SK-N-SH treated with all-trans-retinoic acid at 6 μM for 48 hours (cell line): ENCODE results near the gene MEP1B.

ENCODE experiments used
- ARNTL ChIP-seq: fragments of 450-650 bp; formaldehyde crosslinking; IDR thresholded peaks from 2 replicates; pipeline ENCODE4 v1.5.0; 2020; ENCODE audit warnings: low read depth, mild to moderate bottlenecking, moderate library complexity, borderline replicate concordance
- BACH2 ChIP-seq: fragments of 250-450 bp; sonication (Bioruptor Pico); IDR thresholded peaks from 2 replicates; pipeline ENCODE4 v1.9.0; 2021; ENCODE audit warnings: mild to moderate bottlenecking, borderline replicate concordance
- ISL1 ChIP-seq: fragments of 250-450 bp; sonication (Bioruptor Pico); IDR thresholded peaks from 2 replicates; pipeline ENCODE4 v2.1.2; 2022; ENCODE audit warnings: mild to moderate bottlenecking, moderate library complexity
- PATZ1 ChIP-seq: fragments of 250-450 bp; sonication (Bioruptor Pico); IDR thresholded peaks from 2 replicates; pipeline ENCODE4 v1.8.0; 2020; ENCODE audit warnings: mild to moderate bottlenecking, moderate library complexity, borderline replicate concordance
- PPARA ChIP-seq: fragments of 250-450 bp; sonication (Bioruptor Pico); IDR thresholded peaks from 2 replicates; pipeline ENCODE4 v1.5.0; 2020; ENCODE audit warnings: mild to moderate bottlenecking, borderline replicate concordance
- RARB ChIP-seq: fragments of 250-450 bp; sonication (Bioruptor Pico); IDR thresholded peaks from 2 replicates; pipeline ENCODE4 v1.8.0; 2021; ENCODE audit warnings: mild to moderate bottlenecking, moderate library complexity
- SNAI2 ChIP-seq: fragments of 250-450 bp; sonication (Bioruptor Pico); IDR thresholded peaks from 2 replicates; pipeline ENCODE4 v1.5.0; 2020; ENCODE audit warnings: mild to moderate bottlenecking, moderate library complexity
- ZFP3 ChIP-seq: fragments of 250-450 bp; sonication (Bioruptor Pico); IDR thresholded peaks from 2 replicates; pipeline ENCODE4 v1.5.0; 2020; ENCODE audit warnings: mild to moderate bottlenecking, moderate library complexity
- ZFP30 ChIP-seq: fragments of 450-650 bp; formaldehyde crosslinking; IDR thresholded peaks from 2 replicates; pipeline ENCODE4 v1.5.0; 2022; ENCODE audit warnings: mild to moderate bottlenecking, moderate library complexity
- ZNF565 ChIP-seq: fragments of 450-650 bp; formaldehyde crosslinking; conservative IDR thresholded peaks from 2 replicates; pipeline ENCODE4 v1.5.0; 2020; ENCODE audit warnings: low read depth, mild to moderate bottlenecking, moderate library complexity
- ZNF8 ChIP-seq: fragments of 450-650 bp; formaldehyde crosslinking; IDR thresholded peaks from 2 replicates; pipeline ENCODE4 v1.5.0; 2020; ENCODE audit warnings: mild to moderate bottlenecking, moderate library complexity
- TF ChIP-seq, protein P1 (sequence below): fragments of 250-450 bp; sonication (Bioruptor Pico); IDR thresholded peaks from 2 replicates; pipeline ENCODE4 v1.5.1; 2020; ENCODE audit warnings: low read depth, mild to moderate bottlenecking, moderate library complexity
- TF ChIP-seq, protein P2 (sequence below): fragments of 250-450 bp; sonication (Bioruptor Pico); IDR thresholded peaks from 2 replicates; pipeline ENCODE4 v1.5.1; 2021; ENCODE audit warnings: mild to moderate bottlenecking, moderate library complexity

- TF ChIP-seq BACH2 (CRISPR knock-in tag) (no peak), ZNF8 (CRISPR knock-in tag) (no peak), PATZ1 (CRISPR knock-in tag) (no peak), PPARA (no peak), ZNF565 (no peak), RARB (no peak), ZFP3 (CRISPR knock-in tag) (no peak), ISL1 (CRISPR knock-in tag) (no peak), ARNTL (no peak), SNAI2 (no peak), ZFP30 (no peak)
- TF ChIP-seq, protein P1, sequence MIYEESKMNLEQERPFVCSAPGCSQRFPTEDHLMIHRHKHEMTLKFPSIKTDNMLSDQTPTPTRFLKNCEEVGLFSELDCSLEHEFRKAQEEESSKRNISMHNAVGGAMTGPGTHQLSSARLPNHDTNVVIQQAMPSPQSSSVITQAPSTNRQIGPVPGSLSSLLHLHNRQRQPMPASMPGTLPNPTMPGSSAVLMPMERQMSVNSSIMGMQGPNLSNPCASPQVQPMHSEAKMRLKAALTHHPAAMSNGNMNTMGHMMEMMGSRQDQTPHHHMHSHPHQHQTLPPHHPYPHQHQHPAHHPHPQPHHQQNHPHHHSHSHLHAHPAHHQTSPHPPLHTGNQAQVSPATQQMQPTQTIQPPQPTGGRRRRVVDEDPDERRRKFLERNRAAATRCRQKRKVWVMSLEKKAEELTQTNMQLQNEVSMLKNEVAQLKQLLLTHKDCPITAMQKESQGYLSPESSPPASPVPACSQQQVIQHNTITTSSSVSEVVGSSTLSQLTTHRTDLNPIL (CRISPR knock-in tag): no peak
- TF ChIP-seq, protein P2, sequence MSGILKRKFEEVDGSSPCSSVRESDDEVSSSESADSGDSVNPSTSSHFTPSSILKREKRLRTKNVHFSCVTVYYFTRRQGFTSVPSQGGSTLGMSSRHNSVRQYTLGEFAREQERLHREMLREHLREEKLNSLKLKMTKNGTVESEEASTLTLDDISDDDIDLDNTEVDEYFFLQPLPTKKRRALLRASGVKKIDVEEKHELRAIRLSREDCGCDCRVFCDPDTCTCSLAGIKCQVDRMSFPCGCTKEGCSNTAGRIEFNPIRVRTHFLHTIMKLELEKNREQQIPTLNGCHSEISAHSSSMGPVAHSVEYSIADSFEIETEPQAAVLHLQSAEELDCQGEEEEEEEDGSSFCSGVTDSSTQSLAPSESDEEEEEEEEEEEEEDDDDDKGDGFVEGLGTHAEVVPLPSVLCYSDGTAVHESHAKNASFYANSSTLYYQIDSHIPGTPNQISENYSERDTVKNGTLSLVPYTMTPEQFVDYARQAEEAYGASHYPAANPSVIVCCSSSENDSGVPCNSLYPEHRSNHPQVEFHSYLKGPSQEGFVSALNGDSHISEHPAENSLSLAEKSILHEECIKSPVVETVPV (CRISPR knock-in tag): no peak
Observed at GRCh38 chr18:32174719-32175118, 15.1 kb upstream of the MEP1B start.
